ENCODE results near the gene PEX14.

GRCh38 chr1:10629816-10630571, 155.2 kb downstream of the PEX14 start:
- TF ChIP-seq CTCF (optimal IDR thresholded peaks at IDR 0.05 in 1 of 3, IDR thresholded peaks at IDR 0.05 in 1 of 3, conservative IDR thresholded peaks at IDR 0.05 in 1 of 3; ENCODE audit: extremely low read depth in 1 of 3, insufficient read depth in 2 of 3, low read length in 3 of 3) = peak in 1 of 3 experiments; percentile 22
- no peak for TF ChIP-seq EZH2 (IDR thresholded peaks at IDR 0.05; ENCODE audit: low read length)

All from keratinocyte (primary cell).